ENCODE measurements around the gene DCTN1.

Gene DCTN1

DNA sequence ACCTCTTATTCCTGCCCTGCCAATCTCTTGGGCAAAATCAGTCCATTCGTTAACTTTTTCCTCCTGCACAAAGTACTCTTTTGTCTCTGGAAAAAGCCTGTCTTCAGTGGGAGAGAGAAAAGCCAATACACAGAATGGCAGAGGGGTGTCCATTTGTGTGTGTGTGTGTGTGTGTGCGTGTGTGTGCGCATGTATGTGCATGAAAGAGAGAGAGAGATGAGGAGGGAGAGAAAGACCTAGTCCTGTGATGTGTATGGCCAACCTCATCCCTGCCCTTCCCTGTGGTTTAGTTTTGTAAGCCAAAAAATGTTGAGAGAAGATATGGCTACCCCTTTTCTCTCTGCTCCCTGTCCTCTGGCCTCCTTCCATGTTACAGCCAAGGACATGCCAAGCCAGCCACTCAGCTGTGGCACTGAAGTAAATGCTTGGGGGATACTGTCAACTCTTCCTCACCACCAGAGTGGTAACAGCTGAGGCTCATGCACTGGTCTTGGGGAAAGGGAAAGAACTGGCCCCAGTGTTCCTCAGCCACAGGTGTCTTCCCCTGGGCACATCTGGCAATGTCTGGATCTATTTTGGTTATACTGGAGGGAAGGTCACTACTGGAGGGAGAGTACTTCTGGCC lies 47.4 kb downstream of the DCTN1 start:
- Histone ChIP-seq H3K36me3 (ENCODE audit: insufficient read depth, low read length) (no peaks in the 10 kb centered on the region), H3K9me3 (ENCODE audit: insufficient read depth, low read depth, low read length) (no peaks in the 10 kb centered on the region), H3K4me3 (ENCODE audit: low read length, poor library complexity, severe bottlenecking) (no peak overlapping the region), H3K27me3 (ENCODE audit: insufficient read depth, low read length, poor library complexity, severe bottlenecking) (no peaks in the 10 kb centered on the region), H4K20me1 (ENCODE audit: insufficient read depth, low read length, poor library complexity, severe bottlenecking) (no peaks in the 10 kb centered on the region), H3K9me2 (replicated peaks; ENCODE audit: low read depth, low read length) (no peaks in the 10 kb centered on the region), H3K79me2 (ENCODE audit: insufficient read depth, low read length) (no peaks in the 10 kb centered on the region), H3K4me2 (ENCODE audit: low read depth, low read length, poor library complexity, severe bottlenecking) (no peak overlapping the region), H3K9ac (ENCODE audit: low read depth, low read length, poor library complexity, severe bottlenecking) (no peak overlapping the region), H3F3A (ENCODE audit: low read depth) (no peaks in the 10 kb centered on the region), H2AFZ (ENCODE audit: low read length) (no peak overlapping the region), H3K4me1 (ENCODE audit: insufficient read depth, low read length, poor library complexity, severe bottlenecking) (no peaks in the 10 kb centered on the region)
- TF ChIP-seq EZH2phosphoT487 (IDR thresholded peaks at IDR 0.05; ENCODE audit: borderline replicate concordance), result no peak
- TF ChIP-seq, protein P1, sequence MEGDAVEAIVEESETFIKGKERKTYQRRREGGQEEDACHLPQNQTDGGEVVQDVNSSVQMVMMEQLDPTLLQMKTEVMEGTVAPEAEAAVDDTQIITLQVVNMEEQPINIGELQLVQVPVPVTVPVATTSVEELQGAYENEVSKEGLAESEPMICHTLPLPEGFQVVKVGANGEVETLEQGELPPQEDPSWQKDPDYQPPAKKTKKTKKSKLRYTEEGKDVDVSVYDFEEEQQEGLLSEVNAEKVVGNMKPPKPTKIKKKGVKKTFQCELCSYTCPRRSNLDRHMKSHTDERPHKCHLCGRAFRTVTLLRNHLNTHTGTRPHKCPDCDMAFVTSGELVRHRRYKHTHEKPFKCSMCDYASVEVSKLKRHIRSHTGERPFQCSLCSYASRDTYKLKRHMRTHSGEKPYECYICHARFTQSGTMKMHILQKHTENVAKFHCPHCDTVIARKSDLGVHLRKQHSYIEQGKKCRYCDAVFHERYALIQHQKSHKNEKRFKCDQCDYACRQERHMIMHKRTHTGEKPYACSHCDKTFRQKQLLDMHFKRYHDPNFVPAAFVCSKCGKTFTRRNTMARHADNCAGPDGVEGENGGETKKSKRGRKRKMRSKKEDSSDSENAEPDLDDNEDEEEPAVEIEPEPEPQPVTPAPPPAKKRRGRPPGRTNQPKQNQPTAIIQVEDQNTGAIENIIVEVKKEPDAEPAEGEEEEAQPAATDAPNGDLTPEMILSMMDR (conservative IDR thresholded peaks at IDR 0.05; ENCODE audit: low read length), result no peak

DNA sequence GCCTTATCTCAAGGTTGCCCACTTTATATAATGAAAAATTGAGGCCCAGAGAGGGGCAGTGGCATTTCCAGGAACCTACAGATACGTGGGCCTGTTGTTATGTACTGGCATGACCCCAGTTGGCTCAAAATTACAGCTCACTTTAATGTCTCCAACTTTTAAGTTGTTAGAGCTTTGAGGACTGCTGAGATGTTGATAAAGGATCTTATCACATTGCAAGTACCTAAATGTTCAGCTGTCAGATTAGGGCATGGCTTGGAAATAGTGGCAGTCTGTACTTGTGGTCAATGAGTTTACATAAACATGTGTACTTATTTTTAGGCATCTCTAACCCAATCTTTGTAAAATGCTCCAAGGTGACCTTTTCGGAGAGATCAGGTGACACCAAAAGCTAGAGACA lies 51.5 kb downstream of the DCTN1 start:
- Histone ChIP-seq H3K27me3 (ENCODE audit: insufficient read depth, low read length, poor library complexity, severe bottlenecking) (no peaks in the 10 kb centered on the region), H3K9ac (ENCODE audit: low read depth, low read length, poor library complexity, severe bottlenecking) (no peak overlapping the region), H3K4me3 (ENCODE audit: low read length, poor library complexity, severe bottlenecking) (no peak overlapping the region), H4K20me1 (ENCODE audit: insufficient read depth, low read length, poor library complexity, severe bottlenecking) (no peaks in the 10 kb centered on the region), H2AFZ (ENCODE audit: low read length) (no peak overlapping the region), H3K4me1 (ENCODE audit: insufficient read depth, low read length, poor library complexity, severe bottlenecking) (no peaks in the 10 kb centered on the region), H3K4me2 (ENCODE audit: low read depth, low read length, poor library complexity, severe bottlenecking) (no peak overlapping the region), H3K9me2 (replicated peaks; ENCODE audit: low read depth, low read length) (no peaks in the 10 kb centered on the region), H3K36me3 (ENCODE audit: insufficient read depth, low read length) (no peaks in the 10 kb centered on the region), H3K79me2 (ENCODE audit: insufficient read depth, low read length) (no peaks in the 10 kb centered on the region), H3K9me3 (ENCODE audit: insufficient read depth, low read depth, low read length) (no peaks in the 10 kb centered on the region), H3F3A (ENCODE audit: low read depth) (no peaks in the 10 kb centered on the region)
- TF ChIP-seq, protein P1 (conservative IDR thresholded peaks at IDR 0.05; ENCODE audit: low read length), result no peak
- TF ChIP-seq EZH2phosphoT487 (IDR thresholded peaks at IDR 0.05; ENCODE audit: borderline replicate concordance), result no peak

DNA sequence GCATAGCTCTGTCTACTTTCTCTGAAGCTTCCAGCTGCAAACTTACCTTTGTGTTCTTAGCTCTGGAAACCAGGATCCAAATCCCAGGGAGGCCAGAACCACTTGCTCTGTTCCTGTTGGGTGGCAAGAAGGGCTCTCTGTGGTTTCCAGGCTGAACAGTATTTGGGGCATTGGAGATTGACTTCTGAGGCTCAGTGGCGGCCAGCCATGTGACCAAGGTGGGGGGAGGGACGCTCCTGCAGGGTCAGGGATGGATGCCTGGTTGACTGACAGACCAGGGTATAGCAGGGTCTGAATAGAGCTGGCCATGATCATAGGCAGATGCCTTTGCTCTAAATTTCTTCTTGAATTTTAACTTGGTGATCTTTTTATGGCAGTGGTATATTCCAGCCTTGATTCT lies 52.0 kb downstream of the DCTN1 start:
- H3K27me3 ChIP-seq (ENCODE audit: insufficient read depth, low read length, poor library complexity, severe bottlenecking), result no peaks in the 10 kb centered on the region
- H2AFZ ChIP-seq (ENCODE audit: low read length), result no peak overlapping the region
- TF ChIP-seq EZH2phosphoT487 (IDR thresholded peaks at IDR 0.05; ENCODE audit: borderline replicate concordance), result no peak
- TF ChIP-seq, protein P1 (conservative IDR thresholded peaks at IDR 0.05; ENCODE audit: low read length), result no peak
- no peaks in the 10 kb centered on the region for H3K36me3 ChIP-seq (ENCODE audit: insufficient read depth, low read length)
- H3K9ac ChIP-seq (ENCODE audit: low read depth, low read length, poor library complexity, severe bottlenecking), result no peak overlapping the region
- H3K4me3 ChIP-seq (ENCODE audit: low read length, poor library complexity, severe bottlenecking), result no peak overlapping the region
- no peaks in the 10 kb centered on the region for H4K20me1 ChIP-seq (ENCODE audit: insufficient read depth, low read length, poor library complexity, severe bottlenecking)
- no peaks in the 10 kb centered on the region for H3K9me3 ChIP-seq (ENCODE audit: insufficient read depth, low read depth, low read length)
- H3K79me2 ChIP-seq (ENCODE audit: insufficient read depth, low read length), result no peaks in the 10 kb centered on the region
- H3K4me2 ChIP-seq (ENCODE audit: low read depth, low read length, poor library complexity, severe bottlenecking), result no peak overlapping the region
- no peaks in the 10 kb centered on the region for H3K4me1 ChIP-seq (ENCODE audit: insufficient read depth, low read length, poor library complexity, severe bottlenecking)
- H3F3A ChIP-seq (ENCODE audit: low read depth), result no peaks in the 10 kb centered on the region
- no peaks in the 10 kb centered on the region for H3K9me2 ChIP-seq (replicated peaks; ENCODE audit: low read depth, low read length)

All from Loucy (cell line).